SKM-1 treated with dmso at 0.1 percent for 144 hours (cell line): ENCODE results near the gene TGM2.
"Not testable (repeated sequence)": the region's sequence is repeated elsewhere in the genome, so short reads cannot be mapped to it uniquely, and the experiment has no call there.

Source experiments
- DNase-seq: peaks from one replicate; lab custom pipeline; 2025; ENCODE audit not compliant: unreplicated experiment; lab: John Stamatoyannopoulos, UW

TGM2 gene

DNA sequence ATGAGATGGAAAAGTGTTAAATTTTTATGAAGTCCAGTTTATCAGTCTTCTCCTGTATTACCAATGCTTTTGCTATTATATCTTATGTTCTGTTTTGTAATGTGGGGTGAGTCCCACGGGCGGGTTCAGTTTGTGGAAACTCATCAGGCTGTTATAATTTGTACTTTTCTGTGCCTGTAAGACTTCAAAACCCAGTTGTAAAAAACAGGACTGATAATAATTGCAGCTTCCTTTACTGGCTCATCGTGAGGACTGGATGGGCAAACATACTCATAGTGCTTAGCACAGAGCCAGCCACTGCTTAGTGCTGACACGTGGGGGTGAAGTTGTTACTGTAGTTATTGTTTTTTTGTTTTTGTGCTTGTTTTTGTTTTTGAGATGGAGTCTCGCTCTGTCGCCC lies 45.6 kb downstream of the TGM2 start:
- DNase-seq, result no peak

DNA sequence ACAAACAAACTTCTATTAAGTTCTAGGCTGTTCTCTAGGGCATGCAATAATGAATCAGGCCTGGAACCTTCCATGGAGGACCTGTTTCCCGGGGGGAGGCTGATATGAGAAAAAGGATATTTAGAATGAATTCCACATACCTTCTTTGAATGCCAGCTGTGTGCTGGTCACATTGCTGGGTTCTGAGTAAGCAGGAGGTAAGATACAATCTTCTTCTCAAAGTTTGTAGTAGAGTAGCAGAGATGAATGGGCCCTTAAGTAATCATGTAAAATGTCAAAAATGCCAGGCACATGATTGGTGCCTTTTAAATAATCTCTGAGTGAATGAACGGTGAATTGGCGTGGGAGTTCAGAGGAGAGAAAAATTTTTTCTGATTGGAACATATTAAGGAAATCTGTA lies 47.4 kb downstream of the TGM2 start:
- no peak for DNase-seq

DNA sequence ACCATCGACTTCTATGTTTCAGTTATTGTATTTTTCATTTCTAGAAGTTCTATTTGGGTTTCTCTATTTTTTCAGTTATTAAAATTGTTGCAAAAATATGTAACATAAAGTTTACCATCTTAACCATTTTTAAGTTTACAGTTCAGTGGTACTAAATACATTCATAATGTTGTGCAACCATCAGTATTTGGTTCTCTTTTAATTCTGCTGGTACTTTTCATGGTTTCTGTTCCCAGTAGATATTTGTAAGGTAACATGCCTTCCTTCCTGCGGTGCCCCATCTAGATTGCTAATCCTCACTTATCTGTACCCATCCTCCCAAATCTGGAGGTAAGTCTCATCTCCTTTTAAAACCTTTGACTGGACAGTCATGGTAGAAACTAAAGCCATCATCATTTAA lies 47.9 kb downstream of the TGM2 start:
- DNase-seq, result no peak

DNA sequence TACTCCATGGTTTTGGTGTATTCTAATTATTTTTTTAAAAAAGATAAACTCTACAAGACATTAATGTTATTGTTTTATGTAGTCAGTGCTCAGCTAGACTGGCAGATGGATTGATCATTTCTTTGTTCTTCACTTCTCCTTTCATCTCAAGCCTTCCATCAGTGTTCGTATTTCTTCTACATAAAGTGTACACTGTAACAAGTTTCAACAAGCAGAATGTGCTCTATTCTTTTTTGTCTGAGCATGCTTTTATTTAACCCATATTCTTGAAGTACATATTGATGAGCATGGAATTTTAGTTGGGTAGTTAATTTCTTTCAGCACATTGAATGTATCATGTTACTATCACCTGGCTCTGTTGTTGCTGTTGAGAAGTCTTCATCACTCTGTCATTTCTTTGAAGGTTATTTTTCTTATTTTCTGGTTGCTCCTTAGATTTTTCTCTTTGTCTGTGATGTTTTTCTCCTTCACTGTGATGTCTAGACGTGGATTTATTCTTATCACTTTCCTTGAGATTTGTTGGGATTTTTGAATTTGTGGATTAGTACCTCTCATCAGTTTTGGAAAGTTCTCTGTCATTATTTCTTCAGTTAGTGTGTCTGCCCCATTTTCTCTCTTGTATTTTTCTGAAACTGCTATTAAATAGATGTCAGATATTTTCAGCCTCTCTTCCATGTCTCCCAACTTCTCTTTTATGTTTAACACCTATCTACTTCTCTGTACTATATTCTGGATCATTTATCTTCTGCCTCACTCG lies 48.5 kb downstream of the TGM2 start:
- DNase-seq, result no peak

DNA sequence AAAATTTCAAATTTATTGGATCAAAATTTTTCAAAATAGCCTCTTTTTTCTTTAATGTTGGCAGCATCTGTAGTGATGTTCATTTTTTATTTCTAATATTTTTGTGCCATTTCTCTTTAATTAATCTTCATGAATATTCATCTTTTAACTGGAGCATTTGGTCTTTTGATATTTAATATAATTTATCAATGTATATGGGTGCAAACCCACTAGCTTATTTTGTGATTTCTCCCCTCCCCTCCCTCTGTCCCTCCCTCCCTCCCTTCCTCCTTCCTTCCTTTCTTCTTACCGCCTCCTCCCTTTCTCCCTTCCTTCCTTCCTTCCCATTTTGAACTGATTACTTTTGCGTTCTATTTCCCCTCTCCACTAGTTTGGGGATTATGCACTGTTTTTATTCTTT lies 49.2 kb downstream of the TGM2 start:
- DNase-seq, result no peak

DNA sequence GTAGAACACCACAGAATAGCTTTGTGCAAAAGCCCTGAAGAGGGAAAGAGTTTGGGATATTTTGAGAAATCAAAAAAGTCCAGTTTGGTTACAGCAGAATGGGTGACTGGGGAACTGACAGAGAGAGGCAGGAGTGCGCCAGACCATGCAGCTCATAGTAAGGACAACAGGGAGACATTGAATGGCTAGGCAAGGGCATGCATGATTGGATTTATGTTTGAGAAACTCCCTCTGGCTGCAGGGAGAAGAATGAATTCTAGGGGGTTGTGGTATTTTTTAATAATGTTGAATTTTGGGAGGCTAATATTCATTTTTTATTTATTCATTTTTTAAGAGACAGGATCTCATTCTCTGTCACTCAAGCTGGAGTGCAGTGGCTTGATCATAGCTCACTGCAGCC lies 49.9 kb downstream of the TGM2 start:
- DNase-seq, result no peak

DNA sequence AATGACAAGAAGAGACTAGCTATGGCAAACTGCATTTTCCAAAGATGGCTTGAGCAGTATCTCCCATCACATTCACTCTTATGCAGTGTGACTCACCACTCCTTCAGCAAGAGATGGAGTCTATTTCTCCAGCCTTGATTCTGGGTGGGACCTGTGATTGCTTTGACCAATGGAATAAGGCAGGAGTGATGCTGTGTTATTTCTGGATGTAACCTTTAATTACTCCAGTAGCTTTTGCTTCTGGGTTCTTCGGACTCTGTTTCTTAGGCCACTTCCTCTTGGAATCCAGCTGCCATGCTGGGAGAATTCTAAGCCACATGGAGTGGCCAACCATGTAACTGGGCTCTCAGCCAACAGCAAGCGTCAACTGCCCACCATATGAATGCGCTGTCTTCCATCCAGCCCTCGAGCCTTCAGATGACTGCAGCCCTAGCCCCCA lies 50.7 kb downstream of the TGM2 start:
- DNase-seq, result no peak

DNA sequence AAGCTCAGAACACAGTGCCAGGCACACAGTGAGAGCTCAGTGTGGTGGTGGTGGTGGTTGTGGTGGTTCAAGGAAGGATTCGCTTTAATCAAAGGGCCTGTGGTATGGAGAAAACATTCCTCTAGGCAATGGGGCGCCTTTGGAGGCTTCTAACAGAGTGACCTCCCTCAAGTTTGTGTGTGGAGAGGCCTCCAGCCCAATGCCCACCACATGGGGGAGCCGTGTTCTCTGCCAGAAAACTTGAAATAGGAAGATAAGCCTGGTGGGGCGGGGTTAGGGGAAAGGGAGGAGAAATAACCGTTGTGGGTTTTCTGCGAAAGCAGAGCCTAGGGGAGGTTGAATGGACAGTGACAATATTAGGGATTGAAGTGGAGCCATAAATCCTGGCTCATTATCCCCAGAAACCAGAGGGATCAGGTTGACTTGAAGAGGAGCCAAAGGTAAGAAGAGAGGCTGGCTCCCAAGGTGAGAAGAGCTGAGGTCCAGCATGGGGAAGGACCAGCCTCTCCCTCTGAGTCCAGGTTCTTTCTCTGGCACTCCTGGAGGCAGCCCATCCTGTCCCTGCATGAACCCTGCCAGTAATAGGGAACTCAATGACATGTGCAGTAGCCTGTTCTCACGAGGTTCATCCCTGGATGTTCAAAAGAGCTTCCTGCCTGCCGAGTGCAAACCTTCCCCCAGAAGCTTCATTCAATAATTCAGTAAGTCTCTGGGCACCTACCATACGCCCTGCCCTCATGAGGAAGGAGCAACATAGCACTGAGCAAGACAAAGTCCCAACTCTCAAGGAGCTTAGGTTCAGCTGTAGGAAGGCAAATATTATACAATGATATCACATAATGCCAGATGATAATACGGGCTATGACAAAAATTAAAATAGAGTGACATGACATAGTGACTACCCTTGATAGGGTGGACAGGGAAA lies 51.4 kb downstream of the TGM2 start:
- DNase-seq, result peak; percentile 66

DNA sequence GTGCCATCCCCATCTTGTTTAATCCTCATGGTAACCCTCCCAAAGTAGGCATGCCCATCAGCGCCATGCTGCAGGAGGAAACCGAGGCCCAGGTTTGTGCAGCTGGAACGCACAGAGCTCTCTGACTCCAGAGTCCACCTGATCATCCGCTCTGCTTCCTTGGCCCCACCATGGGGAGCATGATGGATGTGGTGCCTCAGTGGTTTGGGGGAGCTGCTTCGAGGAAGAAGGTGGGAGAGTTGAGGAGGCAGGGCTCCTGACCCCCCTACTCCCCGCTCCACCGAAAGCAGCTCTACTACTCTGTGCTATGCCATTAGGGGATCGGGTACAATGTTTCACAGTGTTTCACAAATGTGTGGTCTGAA lies 52.2 kb downstream of the TGM2 start:
- no peak for DNase-seq

DNA sequence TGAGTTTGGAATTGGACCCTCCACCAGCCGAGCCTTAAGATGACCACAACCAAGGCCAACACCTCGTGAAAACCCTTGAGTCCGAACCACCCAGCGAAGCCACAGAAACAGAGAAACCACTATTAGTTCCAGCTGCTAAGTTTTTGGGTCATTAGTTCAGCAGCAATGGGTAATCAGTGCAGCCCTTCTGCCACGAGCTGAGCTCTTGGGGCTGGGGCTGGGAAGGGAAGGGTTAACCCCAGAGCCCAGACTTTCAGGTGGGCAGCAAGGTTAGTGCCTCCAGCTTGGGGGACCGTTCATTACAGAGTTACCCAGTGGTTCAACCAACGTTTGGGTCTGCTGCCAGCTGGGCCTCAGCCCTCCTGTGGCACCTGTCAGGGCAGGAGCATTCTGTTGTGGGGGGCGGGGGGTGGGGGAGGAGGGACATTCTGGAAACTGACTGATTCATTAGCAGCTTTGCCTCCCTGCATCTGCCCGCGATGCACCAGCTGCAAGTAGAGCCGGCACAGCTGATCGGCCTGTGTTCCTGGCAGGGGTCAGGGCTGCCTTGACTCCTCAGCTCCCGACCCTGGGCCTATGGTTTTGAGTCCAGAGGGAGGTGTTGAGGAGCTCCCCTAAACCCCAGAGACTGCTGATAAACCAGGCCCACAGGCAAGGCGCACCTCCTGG lies 52.7 kb downstream of the TGM2 start:
- DNase-seq, result no peak

DNA sequence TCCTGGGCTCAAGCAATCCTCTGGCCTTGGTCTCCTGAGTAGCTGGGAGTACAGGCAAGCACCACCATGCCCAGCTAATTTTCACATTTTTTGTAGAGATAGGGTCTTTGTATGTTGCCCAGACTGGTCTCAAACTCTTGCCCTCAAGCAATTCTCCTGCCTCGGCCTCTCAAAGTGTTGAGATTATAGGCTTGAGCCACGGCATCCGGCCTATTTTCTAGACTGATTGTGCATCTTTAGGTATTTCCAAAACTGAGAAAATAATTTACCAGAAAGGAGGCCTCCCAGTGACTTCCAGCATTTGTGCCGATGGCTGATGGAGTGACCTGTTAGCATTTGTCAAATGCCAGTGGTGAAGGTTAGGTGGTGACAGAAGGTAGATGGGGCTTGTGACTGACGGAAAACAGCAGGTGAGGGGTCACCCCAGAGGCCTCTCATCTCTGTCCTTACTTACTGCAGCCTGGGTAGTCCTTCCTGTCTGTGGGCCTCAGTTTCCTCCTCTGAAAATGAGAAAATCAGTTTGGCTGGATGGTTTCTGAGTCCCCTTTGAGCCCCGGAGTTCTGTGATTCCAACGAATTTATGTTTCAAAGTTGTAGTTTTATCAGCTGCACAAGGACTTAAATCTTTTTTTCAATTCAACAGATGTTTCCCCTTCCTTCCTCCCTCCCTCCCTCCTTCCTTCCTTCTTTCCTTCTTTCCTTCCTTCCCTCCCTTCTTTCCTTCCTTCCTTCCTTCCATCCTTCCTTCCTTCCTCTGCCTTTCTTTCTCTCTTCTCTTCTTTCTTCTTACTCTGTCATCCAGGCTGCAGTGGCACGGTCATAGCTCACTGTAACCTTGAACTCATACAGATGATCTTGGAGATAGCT lies 53.5 kb downstream of the TGM2 start:
- no peak for DNase-seq

DNA sequence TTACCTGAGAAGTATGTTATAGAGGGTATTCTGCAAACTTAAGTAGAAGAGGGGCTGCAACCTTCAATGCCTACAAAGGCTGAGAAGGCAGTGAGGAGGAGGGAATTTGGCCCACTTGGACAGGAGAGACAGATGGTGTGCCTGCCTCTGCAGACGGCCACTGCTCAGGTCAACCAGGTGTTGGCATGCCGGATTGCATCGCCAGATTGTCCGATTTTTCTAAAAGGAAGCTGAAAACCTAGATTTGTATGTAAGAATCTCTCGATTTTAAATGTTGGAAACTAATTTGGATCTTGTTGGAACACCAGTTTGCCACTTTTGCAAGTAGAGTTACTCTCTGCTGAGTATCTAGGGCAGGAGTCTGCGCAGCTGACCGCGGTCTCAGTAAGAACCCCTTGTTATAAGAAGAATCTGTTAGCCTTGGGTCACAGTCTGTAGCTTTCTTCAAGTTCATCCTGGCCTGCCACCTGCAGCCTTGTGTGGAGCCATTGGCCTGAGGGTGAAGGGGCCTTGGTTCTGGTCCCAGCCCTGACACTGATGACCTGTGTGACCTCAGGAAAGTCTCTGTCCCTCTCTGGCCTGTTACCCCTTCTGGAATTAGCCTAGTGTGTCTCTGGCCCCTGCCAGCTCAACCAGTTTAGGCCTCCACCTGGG lies 54.4 kb downstream of the TGM2 start:
- DNase-seq, result no peak

DNA sequence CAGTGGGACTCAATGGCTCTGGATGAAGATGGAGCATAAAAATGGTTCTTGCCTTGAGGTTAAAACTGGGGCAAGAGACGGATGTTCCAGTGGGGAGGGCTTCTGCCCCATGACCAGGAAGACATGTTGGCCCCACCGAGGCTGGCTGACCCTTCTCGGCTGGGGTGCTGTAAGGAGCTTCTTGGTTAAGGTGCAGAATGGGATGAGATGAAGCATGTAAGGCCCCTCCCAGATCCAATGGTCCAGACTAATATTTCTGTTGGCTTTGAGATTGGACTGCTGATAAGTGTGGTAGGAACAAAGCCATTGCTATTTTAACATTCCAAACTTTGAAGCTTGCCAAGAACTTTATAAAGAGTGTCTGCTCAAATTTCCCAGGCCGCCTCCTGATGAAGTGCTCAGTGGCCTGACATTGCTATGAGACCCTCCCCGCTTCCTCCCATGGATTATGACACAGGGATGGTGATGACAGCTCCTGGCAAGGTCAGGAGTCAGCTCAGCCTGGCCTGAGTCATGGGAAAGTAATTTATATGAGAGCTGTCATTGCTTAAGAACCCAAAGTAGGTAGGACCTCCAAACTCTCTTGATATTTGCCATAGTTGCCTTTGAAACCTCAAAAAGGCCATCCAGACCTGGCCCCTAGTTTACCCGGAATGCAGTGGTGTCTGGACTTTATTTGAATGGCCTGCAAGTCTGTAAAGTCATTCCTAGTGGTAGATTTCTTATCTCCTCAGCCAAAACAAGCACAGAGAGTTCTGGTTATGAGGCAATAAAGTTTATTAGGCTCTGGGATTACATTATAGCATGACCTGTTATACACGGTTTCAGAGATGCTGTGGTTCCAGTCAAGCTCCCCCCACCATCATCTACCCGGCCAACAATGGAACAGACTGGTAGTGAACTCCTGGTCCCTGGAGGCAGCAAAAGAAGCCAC lies 55.2 kb downstream of the TGM2 start:
- DNase-seq, result no peak

DNA sequence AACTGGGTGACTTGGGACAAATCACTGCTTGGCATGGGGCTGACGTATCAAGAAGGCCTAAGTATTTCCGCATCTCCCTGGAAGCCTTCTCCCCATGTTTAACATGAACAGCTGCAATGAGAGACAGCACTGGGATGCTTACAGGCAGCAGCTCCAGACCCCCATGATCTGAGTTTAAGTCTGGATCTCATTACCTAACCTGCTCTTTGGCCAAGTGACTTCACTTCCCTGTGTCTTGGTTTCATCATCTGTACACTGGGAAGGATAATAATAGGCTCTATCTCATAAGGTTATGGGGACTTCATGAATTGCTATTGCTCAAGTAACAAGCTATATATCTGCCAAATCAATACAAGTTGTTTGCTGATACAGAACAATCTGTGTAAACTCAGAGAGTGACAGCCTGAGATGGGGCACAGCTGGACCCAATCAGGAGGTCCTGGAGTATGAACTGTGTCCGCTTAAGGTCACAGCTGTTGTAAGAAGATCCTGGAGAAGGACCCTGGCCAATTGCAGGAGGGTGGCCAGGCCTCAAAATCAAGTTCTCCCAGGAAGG lies 56.0 kb downstream of the TGM2 start:
- DNase-seq, result no peak

DNA sequence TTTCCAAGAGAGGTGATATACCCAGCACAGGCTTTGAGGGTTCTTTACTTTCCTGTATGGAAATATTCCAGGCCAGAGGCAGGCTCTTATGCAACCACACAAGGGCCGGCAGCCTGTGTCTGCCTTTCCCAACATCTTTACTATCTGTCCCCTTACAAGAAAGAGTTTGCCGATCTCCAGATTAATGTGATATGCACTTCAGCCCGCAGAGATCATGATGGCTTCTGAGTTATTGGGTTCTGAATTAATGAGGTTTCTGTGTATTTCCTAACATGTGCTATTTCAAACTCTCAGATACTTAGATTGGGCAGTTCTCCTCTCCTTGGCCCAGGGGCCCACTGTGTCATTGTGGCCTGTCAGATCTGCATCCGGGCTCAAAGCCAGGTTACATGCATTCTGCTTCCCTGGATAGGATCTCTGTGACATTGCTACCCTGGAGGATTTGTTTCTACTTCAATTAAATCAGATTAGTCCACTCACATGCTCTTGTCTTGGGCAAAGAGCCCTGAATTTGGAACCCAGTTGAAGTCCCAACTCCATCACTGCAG lies 56.6 kb downstream of the TGM2 start:
- DNase-seq, result no peak

DNA sequence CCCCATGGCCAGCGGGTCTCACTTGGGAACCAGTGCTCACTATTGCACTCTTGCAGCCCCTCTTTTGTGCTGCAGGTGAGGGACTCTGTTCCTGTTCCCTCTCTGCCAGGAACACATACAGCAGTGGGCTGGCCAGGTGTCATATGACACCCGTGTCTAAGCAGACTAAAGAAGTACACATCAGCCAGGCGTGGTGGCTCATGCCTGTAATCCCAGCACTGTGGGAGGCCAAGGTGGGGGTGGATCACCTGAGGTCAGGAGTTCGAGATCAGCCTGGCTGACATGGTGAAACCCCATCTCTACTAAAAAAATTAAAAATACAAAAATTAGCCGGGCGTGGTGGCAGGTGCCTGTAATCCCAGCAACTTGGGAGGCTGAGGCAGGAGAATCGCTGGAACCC lies 57.2 kb downstream of the TGM2 start:
- DNase-seq, result not testable (repeated sequence)

DNA sequence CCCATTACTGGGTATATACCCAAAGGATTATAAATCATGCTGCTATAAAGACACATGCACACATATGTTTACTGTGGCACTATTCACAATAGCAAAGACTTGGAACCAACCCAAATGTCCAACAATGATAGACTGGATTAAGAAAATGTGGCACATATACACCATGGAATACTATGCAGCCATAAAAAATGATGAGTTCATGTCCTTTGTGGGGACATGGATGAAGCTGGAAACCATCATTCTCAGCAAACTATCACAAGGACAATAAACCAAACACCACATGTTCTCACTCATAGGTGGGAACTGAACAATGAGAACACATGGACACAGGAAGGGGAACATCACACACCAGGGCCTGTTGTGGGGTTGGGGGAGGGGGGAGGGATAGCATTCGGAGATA lies 57.7 kb downstream of the TGM2 start:
- DNase-seq, result not testable (repeated sequence)

DNA sequence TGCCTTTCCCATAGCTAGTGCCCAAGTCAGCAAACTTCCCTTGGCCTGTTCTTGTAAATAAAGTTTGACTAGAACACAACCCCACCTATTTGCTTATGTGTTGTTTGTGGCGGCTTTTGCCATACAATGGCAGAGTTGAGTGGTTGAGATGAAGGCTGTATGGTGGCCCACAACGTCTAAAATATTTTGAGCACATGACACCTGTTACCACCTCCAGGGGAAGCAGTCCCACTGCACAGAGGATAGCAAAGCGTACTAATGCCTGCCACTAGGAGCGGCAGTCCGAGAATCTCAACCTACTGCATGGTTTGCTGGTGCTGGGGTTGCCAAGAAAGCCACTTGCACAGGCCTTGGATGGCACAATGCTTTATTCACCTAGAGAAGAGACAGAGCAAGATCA lies 58.6 kb downstream of the TGM2 start:
- no peak for DNase-seq

DNA sequence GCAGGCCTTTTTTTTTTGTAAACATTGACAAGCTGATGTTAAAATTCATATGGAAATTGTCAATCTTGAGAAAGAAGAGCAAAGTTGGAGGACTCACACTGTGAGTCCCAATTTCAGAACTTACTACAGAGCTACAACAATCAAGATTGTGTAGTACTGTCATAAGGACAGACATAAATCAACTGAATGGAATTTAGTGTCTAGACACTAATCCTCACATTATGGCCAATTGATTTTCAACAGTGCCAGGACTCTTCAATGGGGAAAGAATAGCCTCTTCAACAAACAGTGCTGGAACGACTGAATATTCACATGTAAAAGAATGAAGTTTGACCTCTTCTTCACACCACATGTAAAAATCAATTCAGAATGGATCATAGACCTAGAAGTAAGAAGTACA lies 60.8 kb downstream of the TGM2 start:
- no peak for DNase-seq
